ENCODE data around the gene DYNLT4.
"Not testable (repeated sequence)": the region's sequence is repeated elsewhere in the genome, so short reads cannot be mapped to it uniquely, and the experiment has no call there.

Gene DYNLT4

DNA sequence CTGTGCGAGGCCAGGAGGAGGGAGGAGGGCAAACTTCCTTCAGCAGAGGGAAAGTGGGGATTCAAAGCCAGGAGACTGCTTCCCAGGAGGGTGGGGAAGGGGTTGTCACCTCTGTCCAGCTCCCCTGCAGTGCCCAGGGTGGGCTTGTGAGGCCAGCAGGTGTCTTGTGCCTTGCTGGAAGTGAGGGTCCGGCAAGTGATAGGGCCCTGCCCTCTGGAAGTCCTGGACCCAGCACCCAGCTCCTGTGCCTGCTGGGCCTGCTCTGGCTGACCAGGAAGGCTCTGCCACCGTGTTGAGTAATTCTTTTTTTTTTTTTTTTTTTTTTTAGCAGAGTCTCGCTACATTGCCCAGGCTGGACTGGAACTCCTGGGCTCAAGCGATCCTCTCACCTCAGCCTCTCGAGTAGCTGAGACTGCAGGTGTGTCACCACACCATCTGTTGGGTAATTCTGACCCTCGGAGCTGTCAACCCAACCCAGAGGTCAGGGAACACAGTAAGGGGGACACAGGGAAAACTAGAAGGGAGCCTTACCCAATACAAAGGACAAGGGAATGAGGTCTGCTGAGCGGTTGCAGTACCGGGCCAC, 20.2 kb downstream of the DYNLT4 start:
- DNase-seq: no peak

DNA sequence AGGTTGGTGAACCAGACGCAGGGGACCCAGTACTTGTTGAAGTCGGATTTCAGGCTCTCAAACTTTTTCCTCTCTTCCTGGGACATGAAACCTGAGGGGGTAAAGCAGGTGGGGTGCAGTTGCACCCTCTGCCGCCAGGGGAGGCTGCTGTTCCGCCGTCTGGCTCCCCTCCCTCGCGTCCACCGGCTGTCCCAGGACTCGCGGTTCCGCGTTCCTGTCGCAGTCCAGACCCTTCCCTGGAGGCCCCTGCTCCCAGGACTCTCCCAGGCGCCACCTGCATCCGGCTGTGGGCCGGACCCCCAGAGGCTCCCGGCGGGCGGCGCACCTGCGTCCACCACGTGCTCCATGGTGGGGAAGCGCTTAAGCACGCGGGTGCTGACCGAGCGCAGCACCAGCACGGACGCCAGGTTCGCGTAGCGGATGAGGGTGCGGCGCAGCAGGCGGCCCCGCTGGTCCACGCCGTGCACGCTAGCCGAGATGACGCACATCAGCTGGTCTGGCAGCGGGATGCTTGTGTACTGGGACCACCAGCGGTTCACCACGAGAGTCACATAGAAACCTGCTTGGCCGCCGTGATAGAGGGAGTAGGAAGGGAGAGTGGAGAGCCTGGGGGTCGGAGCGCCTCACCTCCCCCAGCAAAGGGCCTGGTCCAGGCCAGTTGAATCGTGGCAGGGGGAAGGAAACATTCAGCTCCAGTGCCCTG, 20.9 kb downstream of the DYNLT4 start:
- DNase-seq: peak; percentile 81

DNA sequence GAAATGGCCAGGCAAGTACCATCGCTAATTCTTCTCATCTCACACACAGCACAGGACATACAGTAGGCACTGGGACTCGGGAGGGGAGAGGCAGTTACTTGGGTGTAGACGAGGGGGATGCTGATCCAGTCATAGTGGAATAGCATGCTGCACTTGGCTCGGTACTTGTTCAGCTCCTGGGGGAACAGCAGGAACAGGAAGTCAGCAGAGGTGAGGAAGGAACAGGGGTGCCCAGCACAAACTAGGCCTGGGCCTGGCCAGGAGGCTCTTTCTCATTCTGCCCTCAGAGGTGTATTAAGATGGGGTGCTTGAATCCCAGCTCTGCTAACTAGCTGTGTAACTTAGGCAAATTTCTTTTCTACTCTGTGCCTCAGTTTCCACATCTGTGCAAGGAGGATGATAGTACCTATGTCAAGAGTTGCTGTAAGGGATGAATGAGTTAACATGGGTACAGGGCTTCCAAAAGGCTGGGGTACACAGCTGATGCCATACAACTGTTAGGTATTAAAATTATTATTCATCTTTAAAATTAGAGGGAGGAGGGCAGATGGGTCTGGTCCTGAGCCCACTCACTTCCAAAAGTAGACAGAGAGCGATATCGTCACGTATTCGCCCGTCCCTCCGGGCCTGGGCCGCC, 21.5 kb downstream of the DYNLT4 start:
- DNase-seq: no peak

- peak; percentile 44 for DNase-seq
Observed at GRCh38 chr1:44785029-44785380, 22.1 kb downstream of the DYNLT4 start.

DNA sequence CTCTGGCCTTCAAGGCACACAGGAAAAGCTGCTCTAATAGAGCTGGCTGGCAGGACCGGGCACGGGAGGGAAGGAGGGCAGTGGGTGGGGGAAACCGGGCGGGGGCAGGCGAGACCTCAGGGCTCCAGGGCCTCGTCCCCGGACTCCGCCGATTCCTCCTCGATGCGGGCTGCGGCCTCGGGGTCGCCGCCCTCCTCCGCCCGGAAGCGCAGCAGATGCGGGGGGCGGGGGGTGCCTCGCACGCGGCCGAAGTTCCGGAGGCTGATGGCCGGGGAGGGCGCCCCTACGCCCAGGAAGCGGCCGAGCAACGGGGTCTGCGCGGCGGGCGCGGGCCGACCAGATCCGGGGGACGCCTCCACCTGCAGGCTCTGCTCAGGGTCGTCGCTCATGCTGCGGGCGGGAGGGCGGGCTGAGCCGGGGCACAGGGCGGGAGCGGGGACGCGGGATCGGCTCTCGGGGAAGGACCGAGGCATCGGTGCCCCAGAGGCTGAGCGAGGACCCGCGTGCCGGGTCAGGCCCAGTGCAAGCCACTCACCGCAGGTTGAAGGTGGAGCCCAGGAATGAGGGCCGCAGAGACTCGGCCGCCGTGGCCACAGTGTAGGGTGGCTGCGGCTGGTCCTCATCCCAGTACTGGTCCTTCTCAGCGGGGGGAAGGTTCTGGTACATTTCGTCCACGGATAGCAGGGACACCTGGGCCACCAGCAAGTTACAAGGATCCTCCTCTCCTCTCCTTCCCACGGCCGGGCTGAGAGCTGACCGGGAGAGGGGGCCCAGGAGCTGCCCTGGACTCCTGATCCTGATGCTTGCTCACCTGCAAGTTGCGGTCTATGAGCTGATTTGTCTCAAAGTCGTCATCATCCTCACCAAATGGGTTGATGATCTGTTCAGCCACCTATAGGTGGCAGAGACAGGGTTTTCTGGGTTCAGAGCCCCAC, 22.8 kb downstream of the DYNLT4 start:
- DNase-seq: peak; percentile 67

DNA sequence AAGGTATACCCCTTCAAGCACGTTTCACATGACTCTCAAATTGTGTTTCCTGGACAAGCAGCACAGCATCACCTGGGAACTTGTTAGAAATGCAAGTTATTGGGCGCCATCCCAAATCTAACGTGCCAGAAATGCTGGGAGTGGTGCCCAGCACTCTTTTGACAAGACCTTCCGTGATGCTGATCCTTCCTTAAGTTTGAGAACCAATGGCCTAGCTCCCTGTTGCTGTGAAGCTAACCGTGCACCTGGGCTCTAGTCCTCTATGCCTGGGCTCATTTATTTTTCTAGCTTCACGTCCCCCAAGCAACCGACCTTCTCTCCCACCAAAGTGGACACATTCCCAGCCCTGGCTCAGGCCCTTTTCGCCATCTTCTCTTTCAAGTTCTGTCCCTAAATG, 23.5 kb downstream of the DYNLT4 start:
- DNase-seq: peak; percentile 27

DNA sequence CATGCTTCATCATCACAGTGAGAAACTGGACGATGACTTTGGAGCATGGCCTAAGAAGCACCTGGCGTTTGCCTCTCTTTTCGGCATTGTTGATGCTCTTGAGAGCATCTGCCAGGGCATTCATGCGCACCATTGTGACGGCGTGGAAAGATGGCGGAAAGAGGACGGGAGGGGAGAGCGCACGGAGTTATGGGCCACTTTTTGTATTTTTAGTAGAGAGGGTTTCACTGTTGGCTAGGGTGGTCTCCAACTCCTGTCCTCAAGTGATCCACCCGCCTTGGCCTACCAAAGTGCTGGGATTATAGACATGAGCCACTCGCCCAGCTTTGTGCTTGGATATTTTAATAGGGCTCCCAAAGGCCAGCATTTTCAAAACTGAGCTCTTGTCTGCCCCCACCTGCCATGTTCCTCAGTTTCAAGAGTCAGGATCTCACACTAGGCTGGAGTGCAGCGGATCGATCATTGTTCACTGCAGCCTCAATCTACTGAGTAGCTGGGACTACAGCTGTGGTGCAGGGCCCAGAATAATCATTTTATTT, 26.5 kb downstream of the DYNLT4 start:
- no peak for DNase-seq

- DNase-seq: no peak
Observed at GRCh38 chr1:44778705-44779576, 28.2 kb downstream of the DYNLT4 start.

- DNase-seq: no peak
Observed at GRCh38 chr1:44777969-44778635, 29.0 kb downstream of the DYNLT4 start.

GRCh38 chr1:44777547-44777946, 29.6 kb downstream of the DYNLT4 start:
- DNase-seq: no peak

- no peak for DNase-seq
Observed at GRCh38 chr1:44776730-44777068, 30.5 kb downstream of the DYNLT4 start.

GRCh38 chr1:44775930-44776729, 31.0 kb downstream of the DYNLT4 start:
- DNase-seq: no peak

- peak; percentile 95 for DNase-seq
Observed at GRCh38 chr1:44775078-44775929, 31.8 kb downstream of the DYNLT4 start, which contains the start of gene RPS8. RPS8 (plus strand) TSS chr1:44775540; CDS start chr1:44775597, 57 bp downstream.

DNA sequence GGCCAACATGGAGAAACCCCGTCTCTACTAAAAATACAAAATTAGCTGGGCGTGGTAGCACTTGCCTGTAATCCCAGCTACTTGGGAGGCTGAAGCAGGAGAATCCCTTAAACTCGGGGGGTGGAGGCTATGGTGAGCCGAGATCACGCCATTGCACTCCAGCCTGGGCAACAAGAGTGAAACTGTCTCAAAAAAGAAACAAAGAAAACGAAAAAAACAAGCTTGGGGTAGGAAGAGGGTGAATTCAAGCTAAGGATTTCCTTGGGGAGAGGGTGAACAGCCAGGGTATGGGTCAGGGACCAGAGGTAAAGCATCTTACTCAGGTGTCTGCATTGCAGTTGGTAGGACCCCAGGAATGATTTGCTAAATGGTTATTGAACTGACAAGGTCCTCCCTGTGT, 40.7 kb downstream of the DYNLT4 start:
- DNase-seq: not testable (repeated sequence)

DNA sequence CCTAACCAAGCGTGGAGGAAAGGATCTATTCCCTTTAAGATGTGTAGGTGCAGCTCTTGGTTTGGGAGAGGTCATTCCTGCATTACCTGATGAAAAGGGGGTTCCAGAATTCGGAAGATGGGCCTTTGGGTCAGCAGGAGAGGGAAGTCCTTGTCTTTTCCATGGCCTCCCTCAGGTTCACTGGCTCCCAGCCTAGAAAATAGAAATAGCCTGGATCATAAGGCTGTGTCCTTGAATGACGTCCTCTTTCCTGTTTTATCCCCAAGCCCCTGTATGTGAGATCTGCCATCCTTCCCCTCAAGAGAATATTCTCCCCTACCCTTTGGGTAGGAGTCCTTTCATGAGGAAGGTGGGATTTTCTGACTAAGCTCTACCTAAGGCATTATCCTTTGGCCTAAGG, 46.3 kb downstream of the DYNLT4 start:
- DNase-seq: no peak

GRCh38 chr1:44759077-44759476, 48.1 kb downstream of the DYNLT4 start:
- DNase-seq: no peak

- DNase-seq: no peak
Observed at GRCh38 chr1:44757420-44757819, 49.7 kb downstream of the DYNLT4 start.
